ENCODE measurements around the gene DPP10.
"Not testable (repeated sequence)": the region's sequence is repeated elsewhere in the genome, so short reads cannot be mapped to it uniquely, and the experiment has no call there.

The DPP10 gene

DNA sequence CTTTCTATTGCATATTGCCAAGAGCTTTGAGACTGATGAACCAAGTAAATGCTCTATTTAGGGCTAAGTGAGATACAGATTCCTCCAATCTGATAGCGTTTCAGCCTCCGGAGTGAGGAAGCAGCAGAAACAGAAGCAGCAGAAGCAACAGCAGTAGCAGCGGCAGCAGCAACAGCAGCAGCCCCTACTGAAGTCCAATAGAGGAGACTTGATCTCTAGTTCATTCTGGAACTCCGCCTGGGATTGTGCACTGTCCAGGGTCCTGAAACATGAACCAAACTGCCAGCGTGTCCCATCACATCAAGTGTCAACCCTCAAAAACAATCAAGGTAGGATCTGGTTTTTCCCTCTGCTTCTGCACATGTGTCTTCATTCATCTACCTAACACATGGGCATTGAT lies at the start of gene DPP10:
TSS of gene DPP10 (plus strand) at position 132 of the 400 bp plus-strand sequence.
- no peak for DNase-seq

DNA sequence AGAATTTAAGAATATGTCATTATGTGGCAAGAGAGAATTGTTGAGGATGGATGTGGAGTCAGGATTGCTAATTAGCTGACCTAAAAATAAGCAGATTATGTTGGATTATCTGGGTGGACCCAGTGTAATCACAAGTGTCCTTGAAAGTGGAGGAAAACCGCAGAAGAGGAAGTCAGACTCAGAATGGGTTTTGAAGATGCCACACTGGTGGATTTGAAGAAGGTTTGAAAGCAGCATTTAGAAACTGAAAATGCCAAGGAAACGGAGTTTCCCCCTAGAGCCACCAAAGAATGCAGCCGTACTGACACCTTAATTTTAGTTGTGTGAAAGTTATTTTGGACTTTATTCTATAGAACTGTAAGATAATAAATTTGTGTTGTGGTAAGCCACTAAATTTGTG lies 41.6 kb upstream of the DPP10 start:
- no peak for DNase-seq

DNA sequence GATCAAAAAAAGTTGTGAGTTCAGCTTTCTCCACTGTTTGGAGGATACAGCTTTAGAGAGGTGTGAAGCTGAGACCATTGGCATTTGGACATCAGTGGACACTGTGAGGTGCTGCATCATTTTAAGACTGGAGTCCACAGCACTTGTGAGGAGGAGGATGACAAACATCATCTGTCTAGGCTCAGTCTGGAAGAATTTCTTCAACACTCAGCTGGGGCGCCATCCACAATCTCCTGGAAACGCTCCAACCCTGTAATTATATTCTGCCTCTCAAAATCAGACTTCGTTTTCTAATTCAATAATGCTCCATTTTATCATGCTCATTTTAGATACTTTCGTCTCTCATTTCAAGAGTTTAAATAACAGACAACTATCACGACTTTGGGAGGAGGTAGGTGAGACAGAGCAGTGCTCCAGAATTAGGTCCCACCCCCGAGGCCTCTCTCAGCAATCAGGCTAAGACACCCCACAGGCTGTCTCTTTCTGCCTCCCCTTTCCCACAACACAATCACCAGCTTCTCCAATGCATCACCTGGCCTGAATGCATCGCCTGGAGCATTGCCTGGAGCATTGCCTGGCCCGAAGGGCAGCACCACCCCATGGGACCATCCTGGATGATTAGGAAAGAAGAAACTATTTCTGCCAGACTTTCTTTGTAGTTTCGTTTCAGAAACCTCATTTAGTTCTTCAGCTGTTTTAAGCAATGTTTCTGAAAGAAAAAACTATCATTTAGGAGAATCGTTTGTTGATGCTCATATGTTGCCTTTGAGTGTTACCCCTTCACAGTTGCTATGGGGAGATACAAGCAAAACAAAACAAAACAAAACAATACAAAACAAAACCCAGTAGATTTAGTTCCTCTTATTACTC lies 37.0 kb upstream of the DPP10 start:
- DNase-seq = no peak

DNA sequence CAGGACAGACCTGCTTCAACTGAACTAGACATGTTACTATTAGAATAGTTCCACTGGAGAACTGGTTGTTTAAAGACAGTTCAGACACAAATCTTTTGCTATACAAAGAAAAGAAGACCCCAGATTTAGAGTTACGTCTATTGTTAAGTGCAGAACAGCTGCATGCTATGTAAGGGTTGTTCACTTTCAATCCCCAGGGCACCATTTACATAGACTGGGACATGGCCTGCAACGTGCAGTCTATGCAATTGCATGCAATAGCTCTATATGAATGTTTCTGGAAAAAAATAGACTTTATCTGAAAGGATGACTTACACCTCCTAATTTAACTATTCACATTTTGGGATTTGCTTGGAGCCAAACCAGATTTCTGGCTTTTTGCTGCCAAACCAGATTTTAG lies 36.1 kb upstream of the DPP10 start:
- no peak for DNase-seq

DNA sequence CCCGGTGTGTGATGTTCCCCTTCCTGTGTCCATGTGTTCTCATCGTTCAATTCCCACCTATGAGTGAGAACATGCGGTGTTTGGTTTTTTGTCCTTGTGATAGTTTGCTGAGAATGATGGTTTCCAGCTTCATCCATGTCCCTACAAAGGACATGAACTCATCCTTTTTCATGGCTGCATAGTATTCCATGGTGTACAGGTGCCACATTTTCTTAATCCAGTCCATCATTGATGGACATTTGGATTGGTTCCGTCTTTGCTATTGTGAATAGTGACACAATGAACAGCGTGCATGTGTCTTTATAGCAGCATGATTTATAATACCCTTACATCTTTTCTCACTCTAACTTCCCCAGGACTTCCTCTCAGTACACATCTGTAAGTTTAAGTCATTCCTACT lies 35.1 kb upstream of the DPP10 start:
- DNase-seq = not testable (repeated sequence)

DNA sequence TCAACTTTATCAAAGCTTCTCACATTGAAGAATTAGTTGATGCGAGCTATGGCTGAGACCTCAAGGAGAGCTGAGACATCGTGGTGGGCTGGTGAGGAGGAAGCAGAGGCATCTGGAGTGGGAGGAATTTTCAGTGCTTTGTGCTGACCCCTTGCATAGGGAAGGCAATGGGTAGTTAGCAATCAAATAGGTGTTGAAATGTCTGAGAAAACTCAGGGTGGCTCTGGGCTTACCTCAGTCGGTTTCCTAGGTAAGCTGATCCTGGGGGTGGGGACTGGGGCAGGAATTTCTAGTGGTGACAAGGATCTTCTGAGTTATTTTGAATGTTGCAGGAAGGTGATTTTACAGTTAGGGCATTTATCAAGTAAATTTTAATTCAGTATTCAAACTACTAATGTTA lies 20.7 kb upstream of the DPP10 start:
- no peak for DNase-seq

DNA sequence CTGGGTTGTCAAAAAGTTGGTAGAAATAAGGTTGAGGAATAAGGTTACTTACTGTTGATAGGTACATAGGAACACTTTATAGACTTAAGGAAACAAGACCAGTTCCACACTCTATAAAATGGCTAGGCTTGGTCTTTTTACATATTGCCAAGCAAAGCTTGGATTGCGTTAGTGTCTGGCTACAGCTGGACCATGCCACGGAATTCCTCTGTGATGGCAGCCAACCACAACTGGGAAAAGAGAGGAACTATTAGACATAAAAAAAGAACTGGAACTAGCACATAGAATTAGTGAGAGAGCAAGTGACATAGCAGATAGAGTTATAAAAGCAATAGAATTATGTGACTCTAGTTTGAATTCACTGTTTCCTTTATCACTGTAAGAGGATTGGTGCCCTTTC lies 17.7 kb upstream of the DPP10 start:
- no peak for DNase-seq

DNA sequence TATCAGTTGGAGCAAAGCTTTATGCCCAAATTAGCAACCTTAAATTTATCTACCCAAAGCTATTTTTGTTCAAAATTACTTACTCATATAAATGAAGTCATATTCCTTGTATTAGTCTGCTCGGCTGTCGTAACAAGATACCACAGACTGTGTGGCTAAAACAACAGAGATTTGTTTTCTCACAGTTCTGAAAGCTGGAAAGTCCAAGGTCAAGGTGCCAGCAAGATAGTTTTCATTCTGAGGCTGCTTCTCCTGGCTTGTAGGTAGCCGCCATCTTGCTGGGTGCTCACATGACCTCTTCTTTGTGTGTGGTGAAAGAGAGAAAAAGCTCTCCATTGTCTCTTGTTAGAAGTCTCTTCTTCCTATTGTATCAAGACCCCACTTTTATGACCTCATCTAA lies 15.7 kb upstream of the DPP10 start:
- DNase-seq = no peak

DNA sequence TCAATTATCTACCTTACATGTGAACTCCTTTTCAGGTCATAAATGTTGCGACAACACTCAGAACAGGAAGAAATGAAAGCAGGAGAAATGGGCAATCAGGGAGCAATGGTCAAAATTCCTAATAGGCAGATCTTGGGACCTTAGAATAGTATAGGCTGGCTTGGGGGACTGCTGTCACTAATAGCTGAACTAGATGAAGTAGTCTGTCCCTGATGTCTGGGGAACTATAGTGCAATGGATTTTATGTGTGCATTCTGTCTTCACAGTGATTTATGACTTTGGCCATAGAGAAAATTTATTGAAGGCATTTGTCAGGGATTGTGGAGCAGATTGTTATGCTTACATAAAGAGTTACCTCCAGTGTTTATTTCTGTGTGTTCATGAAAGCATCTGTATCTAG lies 6.1 kb upstream of the DPP10 start:
- DNase-seq = no peak

DNA sequence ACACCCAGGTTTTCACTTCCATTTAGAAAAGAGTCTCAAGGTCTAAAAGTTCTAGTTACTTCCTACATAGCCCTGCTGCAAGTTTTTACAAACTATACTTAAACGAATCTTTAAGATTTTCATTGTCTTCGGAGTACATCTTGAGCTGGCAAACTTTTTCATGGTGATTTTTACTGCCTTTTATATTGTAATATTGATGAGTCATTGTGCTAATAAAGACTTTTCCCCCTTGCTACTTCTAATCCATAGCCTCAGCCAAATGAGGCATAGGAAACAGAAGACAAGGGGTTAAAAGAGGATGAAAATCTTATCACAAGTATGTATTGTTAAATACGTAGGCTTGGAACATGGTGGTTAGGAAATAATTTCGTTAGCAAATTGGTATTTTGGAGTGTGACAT lies 4.1 kb downstream of the DPP10 start:
- DNase-seq = no peak

DNA sequence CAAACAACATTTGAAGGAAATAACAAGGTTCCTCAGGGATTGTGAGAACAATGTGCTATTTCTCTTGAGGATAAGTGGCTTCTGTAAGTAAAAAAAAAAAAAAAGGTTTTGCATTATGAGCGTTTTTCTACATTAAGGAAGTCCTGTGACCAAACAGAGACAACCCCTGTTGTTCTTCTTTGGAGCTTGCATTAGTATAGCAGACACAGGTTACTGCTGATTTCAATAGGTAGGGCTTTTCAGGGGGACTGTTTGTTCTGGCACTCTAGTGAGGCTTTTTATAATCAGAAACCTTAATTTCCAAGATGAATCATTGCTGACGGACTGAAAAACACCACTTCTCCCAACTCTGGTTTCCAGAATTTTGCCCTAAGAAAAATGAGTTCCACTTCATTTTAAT lies 8.2 kb downstream of the DPP10 start:
- no peak for DNase-seq

DNA sequence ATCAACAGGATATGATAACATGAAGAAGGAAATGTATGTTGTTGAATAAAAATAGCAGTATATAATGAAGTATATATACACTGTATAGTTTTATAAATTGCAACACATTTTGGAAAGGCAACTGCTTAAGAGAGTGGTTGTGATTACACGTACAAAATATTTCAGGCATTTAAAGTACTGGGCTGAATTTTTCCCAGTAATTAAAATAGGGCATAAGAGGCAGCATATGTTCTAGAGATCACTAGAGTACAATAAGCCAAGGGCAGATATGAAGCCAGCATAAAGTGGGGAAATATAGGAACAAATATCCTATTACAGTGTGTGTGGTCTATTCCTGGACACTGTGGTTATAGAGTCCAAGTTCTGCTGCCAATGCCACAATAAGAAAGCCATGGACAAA lies 14.1 kb downstream of the DPP10 start:
- no peak for DNase-seq

DNA sequence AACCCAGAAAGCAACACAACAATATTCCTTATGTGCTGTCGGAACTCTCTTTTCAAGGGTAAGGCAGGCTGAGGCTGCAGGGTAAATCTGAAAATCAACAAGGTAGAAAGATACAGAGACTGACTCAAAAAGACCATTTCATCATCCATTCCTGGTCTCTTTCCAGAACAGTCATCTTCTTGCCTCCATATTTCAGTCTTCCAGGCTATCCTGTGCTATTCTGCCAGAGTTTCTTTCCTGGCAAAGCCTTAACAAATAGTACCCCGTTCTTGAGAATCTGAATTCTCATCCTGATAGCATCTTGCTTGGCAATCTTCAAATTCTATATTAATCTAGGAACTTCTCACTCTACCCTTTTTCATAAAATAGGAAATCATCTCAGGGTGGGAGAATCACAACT lies 15.5 kb downstream of the DPP10 start:
- DNase-seq = no peak

DNA sequence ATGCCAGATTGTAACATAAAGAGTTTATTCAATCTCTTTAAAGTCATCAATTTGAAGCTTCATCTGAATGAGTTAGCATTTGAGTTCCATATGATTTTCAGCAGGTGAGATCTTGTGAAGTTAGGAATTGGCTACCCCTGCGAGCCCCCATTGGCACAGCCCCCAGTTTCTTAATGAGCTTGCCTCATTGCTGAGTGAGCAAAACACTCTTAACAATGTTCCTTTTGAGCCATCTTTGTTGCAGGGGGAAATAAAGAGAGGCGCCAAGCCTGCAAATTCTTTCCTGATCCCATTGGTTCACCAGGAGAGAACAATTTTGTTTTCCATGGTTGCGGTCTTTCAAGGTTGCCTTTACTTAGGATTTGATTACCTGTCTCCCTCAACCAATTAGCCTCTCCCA lies 18.7 kb downstream of the DPP10 start:
- DNase-seq = no peak

DNA sequence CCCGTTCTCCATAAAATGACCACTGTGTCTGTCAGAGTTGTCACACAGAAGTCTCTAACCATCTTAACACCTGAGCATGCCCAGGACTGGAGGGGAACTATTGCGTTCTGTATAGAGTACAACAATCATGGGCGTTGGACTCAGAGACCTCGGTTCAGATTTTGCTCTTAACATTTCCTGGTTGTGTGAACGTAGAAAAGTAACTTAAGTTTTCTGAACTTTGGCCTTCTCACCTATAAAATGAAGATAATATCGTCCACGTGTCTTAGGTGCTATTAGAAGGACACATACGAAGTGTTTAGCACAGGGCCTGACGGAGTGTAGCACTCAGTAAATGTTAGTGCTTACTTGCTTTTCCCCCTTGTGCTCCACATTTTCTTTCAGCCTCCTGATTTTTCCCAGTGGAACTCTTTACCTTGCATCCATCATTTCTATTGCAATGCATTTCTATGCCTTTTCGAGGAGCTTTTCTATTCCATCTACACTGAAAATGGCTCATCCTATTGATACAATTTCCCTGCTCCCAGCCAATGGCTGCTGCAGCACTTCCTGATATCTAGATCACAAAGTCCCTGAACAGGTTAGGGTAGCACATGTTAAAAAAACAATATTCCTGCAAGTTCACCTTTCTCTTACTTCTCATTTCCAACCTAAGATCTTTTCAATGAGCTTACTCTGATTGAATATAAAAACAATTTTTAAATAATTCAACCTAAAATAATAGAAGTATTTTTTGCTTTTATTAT lies 22.7 kb downstream of the DPP10 start:
- DNase-seq = no peak

DNA sequence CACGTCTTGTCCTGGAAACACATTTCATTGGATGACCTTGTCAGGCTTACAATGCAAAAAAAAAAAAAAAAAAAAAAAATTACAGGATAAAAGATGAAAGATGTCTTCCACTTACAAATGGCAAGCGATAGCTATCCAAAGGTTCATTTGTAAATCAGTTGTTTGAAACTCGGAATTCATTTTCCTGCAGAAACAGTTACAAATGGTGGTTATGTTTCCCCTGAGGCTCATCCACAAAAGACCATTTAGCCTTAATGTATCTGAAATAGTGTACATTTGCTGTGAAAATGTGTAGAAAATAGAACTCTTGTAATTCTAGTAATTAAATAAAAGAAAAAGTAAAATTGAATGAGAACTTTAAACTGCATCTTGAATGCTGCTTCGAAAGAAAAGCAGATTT lies 25.9 kb downstream of the DPP10 start:
- DNase-seq = no peak

DNA sequence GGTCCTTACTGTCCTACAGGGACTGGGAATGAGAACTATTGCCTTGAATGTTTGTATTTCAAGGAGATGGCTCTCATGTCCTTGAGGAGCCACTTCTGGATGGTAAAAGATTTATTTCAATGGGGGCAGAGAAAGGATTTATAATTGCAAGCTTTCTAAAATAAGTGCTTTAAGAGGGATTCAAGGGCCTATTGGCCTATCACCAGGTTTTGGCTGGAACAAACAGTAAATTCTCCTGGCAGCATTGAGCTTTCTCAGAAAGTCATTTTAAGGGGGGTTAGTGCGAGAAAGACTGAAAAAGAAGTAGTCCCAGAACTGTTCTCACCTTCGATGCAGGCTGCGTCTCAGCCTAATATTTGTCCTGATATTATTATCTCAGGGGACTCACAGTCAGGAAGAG lies 29.8 kb downstream of the DPP10 start:
- DNase-seq = no peak

DNA sequence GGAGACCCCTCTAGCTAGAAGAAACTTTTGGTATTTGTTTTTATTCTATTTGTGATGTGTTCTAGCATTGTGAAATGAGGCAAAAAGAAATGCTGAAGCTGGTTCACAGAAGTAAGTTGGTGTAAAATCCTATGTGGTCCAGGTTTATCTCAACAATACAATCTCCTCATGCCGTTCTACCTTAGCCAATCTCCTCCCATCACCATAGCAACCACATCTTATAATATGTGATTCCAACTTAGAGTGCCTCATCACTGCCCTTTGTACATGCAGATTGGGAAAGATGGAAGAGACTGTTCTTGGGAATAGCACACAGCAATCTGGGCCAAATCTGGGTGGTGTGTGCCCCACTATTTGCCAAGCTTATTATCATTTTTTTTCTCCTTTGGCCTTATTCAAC lies 30.3 kb downstream of the DPP10 start:
- no peak for DNase-seq

DNA sequence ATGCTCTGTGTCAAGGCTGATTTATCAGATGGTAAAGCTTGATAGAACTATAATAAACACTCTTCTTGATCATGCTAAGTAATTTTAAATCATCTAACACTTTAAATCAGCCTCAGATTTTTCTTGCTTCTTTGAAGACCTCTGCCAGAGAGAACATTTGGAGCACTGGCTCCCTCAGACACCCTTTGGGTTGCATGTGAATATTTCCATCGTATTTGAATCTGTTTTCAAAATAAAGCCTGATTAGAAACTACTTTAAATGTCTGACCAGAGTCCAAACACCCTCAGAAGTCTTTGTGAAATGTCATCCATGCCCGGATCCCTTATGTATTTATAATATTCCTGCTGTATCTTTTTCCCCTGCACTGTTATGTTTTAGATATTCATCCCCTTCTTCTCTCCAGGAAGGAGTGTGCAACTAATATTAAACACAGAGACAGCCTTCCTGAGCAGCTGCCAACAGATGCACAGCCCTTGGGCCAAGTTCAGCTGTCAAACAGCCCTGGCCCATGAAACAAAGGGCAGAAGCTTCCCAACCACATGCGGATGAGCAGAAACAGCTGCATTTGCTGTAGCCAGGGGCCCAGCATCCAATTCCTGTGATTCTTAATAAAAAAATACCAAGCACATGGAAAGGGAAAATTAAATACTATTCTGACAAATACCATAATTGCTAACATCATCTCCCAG lies 46.5 kb downstream of the DPP10 start:
- DNase-seq = no peak

DNA sequence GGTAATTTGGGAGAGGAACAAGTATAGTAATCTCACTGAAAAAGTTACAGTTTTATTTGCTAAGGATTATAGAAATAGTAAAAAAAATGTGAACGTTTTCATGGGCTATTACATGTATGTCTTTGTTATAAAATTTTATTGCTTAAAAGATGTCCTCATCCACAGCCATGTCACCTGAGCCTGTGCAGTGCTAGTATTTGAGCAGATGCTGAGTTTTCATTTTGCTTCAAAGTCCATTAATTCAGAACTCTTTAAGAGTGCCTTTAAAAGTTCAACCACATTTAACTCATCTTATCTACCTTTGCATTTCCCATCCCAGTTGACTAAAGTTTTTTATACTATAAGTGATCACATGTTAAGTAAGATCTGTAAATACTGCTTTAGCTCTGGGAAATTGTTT lies 52.6 kb downstream of the DPP10 start:
- DNase-seq = no peak

DNA sequence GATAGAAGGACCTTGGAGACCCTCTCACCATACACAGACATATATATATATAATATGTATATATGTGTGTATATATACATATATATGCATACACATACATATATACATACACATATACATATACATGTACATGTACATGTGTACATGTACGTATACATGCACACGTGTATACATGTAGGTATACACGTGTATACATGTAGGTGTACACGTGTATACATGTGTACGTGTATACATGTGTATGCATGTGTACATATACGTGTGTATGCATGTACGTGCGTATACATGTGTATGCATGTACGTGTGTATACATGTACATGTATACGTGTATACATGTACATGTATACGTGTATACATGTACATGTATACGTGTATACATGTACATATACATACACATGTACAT lies 54.5 kb downstream of the DPP10 start:
- no peak for DNase-seq

DNA sequence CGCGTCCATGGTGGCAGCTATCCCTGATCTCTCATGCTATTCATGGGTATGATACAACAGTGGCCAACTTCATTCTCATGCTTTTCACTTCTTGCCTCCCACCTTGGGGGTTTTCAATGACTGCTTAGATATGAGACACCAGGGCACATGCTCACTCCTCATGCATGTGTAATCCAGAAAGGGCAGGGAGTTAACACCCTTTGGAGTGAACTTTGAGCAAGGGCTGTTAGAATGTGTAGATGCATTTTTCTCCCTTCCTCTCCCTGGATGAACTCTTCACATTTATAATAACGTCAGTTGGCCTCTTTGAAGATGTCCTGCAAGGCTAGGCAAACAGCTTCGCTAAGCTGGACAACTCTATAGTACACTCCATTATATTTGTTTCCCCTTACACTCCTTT lies 56.7 kb downstream of the DPP10 start:
- no peak for DNase-seq

DNA sequence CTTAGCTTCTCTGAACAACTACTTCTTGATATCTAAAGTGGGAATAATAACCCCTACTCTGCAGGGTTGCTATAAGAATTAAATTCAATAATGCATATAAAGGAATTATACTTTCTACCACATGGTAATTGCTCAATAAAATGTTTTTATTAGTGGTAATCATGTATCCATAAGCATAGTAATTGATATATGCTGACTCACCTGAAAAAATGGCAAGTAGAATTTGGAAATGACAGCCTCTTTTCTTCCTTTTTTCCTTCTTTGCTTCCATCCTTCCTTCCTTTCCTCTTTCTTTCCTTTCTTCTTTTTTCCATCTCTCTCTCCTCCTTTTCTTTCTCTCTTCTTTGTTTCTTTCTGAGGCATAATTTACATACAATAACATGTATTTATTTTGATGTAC lies 65.3 kb downstream of the DPP10 start:
- no peak for DNase-seq

DNA sequence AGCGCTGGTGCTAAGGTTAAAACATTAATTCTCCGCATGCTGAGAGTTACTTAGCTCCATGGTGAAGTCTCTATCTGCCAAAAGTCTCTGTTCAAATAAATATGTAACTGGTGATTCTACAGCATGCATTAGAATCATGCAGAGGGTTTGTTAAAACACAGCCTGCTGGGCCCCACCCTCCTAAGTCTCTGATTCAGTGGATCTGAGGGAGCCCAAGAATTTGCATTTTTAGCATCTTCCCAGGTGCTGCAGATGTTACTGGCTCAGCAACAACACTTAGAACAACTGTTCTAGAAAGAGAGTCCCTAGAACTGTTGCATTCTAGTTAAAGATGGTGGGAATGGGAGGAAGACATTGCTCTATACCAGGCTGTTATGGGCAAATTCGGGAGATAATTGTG lies 73.4 kb downstream of the DPP10 start:
- DNase-seq = no peak

Data from stimulated activated CD4-positive, alpha-beta T cell treated with anti-CD3 and anti-CD28 coated beads, Interleukin-4, amount 100 ng/mL, for 24 hours (primary cell).